ENCODE measurements around the gene NEU1. TPM values are rescaled to one million over a fixed set of nuclear protein-coding genes. Genes with fewer than 3 reads are reported as not detected.
"Not testable (repeated sequence)": the region's sequence is repeated elsewhere in the genome, so short reads cannot be mapped to it uniquely, and the experiment has no call there.

The NEU1 gene
- 10 to 100 TPM; 16.5 to 17.8 TPM for total RNA-seq

DNA sequence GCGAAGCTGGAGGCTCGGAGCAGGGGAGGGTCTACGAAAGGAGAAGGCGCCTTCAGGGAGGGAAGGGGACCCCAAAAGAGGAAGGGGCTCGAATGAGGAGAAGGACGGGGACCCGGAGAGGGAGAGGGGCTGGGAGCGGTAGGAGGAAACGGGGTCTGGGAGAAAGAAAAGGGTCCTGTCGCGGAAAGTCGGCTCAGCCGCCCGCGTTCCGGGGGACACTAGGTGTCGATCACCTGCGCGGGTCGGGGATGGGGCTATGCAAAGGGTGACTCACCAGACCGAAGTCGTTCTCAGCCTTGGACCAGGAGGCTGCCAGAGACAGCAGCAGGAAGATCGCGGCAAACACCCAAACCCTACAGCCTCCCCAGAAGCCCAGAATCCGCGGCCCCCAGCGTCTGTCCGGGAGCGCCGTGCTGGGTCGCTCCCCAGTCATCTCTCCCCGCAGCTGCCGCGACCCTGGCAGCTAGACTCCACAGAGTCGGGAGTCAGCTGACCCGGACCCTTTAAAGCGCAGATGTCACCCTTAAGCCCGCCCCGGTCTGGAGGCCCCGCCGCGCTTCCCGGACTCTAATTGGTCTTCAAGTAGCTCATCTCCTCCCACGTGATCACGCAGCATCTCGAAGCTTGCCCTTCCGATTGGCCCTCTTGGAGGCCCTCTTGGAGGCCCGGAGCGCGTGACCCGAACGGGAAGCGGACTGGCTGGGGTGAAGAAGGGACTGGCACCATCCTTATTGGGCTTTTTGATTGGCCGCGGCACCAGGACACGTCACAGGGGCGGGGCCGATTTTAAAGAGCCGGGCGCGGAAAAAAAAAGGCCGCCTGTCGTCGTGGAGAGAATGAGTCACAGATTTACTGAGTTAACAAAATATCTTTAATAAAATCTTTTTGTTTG lies at the start of gene NEU1:
NEU1 (minus strand) TSS at position 478 of the 892 bp plus-strand sequence; CDS start at position 433, 45 bp downstream.
- DNase-seq (peak; percentile 100), ATAC-seq (peak; percentile 92)
- Mint-ChIP-seq H3K9me3 (ENCODE audit: insufficient read depth) (no peaks in the 10 kb centered on the region), H3K36me3 (ENCODE audit: low read depth) (peaks cover 11% of the 10 kb centered on the region), H3K4me3 (peak within 1 kb of the TSS; percentile 89), H3K27ac (peak within 1 kb of the TSS; percentile 84), H3K27me3 (ENCODE audit: low read depth) (no peaks in the 10 kb centered on the region), H3K4me1 (ENCODE audit: low read depth) (peaks cover 26% of the 10 kb centered on the region)
- CTCF ChIA-PET = interaction anchor here (0.6 to 2.7 kb wide), 18 partner anchors 12 to 183 kb away, joined by 3 to 7 read pairs (median 4); partner anchors contain the start of genes CFB, DXO, EHMT2 and LSM2
- POLR2A ChIA-PET = interaction anchor here (0.6 to 2.2 kb wide), 12 partner anchors 10 to 922 kb away, joined by 3 to 9 read pairs (median 3); partner anchors contain the start of genes DDAH2, DXO, EHMT2 and MSH5

- Mint-ChIP-seq H3K9me3 (ENCODE audit: insufficient read depth) (no peaks in the 10 kb centered on the region), H3K27me3 (ENCODE audit: low read depth) (peaks cover 16% of the 10 kb centered on the region), H3K4me3 (no peak overlapping the region), H3K27ac (no peak overlapping the region), H3K36me3 (ENCODE audit: low read depth) (no peaks in the 10 kb centered on the region), H3K4me1 (ENCODE audit: low read depth) (peaks cover 2% of the 10 kb centered on the region)
- ChIA-PET POLR2A (no interaction called here), CTCF (no interaction called here)
- no peak for ATAC-seq
- no peak for DNase-seq
These were observed 49.4 kb upstream of the NEU1 start for GRCh38 chr6:31911826-31912585.

DNA sequence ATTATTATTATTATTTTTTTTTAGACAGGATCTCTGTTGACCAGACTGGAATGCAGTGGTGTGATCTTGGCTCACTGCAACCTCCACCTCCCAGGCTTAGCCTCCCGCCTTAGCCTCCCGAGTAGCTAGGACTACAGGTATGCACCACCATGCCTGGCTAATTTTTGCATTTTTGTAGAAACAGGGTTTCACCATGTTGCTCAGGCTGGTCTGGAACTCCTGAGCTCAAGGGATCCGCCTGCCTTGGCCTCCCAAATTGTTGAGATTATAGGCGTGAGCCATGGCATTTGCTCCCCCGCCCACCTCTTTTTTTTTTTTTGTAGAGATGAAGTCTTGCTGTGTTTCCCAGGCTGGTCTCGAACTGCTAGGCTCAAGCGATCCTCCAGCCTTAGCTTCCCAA lies 46.7 kb upstream of the NEU1 start:
- H3K36me3 Mint-ChIP-seq (ENCODE audit: low read depth); H3K27ac Mint-ChIP-seq; H3K9me3 Mint-ChIP-seq (ENCODE audit: insufficient read depth); H3K4me1 Mint-ChIP-seq (ENCODE audit: low read depth); ATAC-seq; POLR2A ChIA-PET; H3K4me3 Mint-ChIP-seq; DNase-seq: not testable (repeated sequence)
- peaks cover 14% of the 10 kb centered on the region for H3K27me3 Mint-ChIP-seq (ENCODE audit: low read depth)
- CTCF ChIA-PET = interaction anchor here (0.6 kb wide), 1 partner anchor 17 kb away, joined by 3 read pairs; no protein-coding TSS in a partner anchor

GRCh38 chr6:31908791-31909190 lies 46.2 kb upstream of the NEU1 start:
- Mint-ChIP-seq H3K4me1 (ENCODE audit: low read depth) (peaks cover 2% of the 10 kb centered on the region), H3K9me3 (ENCODE audit: insufficient read depth) (no peaks in the 10 kb centered on the region), H3K36me3 (ENCODE audit: low read depth) (no peaks in the 10 kb centered on the region), H3K4me3 (no peak overlapping the region), H3K27ac (no peak overlapping the region), H3K27me3 (ENCODE audit: low read depth) (peaks cover 14% of the 10 kb centered on the region)
- ChIA-PET POLR2A (no interaction called here), CTCF (interaction anchor here (0.6 kb wide), 1 partner anchor 17 kb away, joined by 3 read pairs; no protein-coding TSS in a partner anchor)
- DNase-seq (no peak), ATAC-seq (peak; percentile 27)

DNA sequence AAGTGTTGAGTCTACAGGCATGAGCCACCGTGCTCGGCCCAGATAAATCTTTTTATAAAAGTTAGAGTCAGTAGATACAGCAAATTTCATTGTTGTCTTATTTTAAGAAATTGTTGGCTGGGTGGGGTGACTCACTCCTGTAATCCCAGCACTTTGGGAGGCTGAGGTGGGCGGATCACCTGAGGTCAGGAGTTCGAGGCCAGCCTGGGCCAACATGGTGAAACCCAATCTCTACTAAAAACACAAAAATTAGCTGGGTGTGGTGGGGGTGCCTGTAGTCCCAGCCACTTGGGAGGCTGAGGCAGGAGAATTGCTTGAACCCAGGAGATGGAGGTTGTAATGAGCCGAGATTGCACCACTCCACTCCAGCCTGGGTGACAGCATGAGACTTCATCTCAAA lies 45.6 kb upstream of the NEU1 start:
- H3K36me3 Mint-ChIP-seq (ENCODE audit: low read depth); CTCF ChIA-PET; H3K4me3 Mint-ChIP-seq; POLR2A ChIA-PET; ATAC-seq; H3K4me1 Mint-ChIP-seq (ENCODE audit: low read depth); DNase-seq; H3K9me3 Mint-ChIP-seq (ENCODE audit: insufficient read depth); H3K27ac Mint-ChIP-seq: not testable (repeated sequence)
- peaks cover 14% of the 10 kb centered on the region for H3K27me3 Mint-ChIP-seq (ENCODE audit: low read depth)

DNA sequence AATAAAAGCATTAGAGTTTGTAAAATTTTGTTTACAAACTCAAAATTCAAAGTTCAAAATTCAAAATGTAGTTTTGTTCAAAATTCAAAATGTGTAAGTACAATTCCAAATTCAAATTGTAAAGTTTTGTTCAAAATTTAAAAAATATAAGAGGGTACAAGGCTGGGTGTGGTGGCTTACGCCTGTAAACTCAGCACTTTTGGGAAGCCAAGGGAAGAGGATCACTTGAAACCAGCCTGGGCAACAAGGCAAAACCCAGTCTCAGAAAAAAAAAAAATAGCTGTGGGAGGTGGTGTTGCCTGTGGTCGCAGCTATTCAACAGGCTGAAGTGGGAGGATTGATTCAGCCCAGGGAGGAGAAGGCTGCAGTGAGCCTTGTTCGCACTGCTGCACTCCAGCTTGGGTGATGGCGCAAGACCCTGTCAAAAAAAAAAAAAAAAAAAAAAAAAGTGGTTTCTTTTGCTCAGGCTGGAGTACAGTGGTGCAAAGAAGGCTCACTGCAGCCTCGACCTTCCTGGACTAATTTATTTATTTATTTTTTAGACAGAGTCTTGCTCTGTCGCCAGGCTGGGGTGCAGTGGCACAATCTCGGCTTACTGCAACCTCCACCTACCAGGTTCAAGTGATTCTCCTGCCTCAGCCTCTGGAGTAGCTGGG lies 44.7 kb upstream of the NEU1 start:
- Mint-ChIP-seq H3K36me3 (ENCODE audit: low read depth) (no peaks in the 10 kb centered on the region), H3K4me3 (no peak overlapping the region), H3K9me3 (ENCODE audit: insufficient read depth) (no peaks in the 10 kb centered on the region), H3K27me3 (ENCODE audit: low read depth) (peaks cover 21% of the 10 kb centered on the region), H3K4me1 (ENCODE audit: low read depth) (peaks cover 10% of the 10 kb centered on the region), H3K27ac (no peak overlapping the region)
- DNase-seq (no peak), ATAC-seq (no peak)
- ChIA-PET CTCF (interaction anchor here (1.0 kb wide), 1 partner anchor 10 kb away, joined by 3 read pairs; no protein-coding TSS in a partner anchor), POLR2A (interaction anchor here (0.6 kb wide), 2 partner anchors 12 to 43 kb away, joined by 3 to 4 read pairs; no protein-coding TSS in a partner anchor)

GRCh38 chr6:31906727-31907126 lies 44.1 kb upstream of the NEU1 start:
- POLR2A ChIA-PET; H3K27ac Mint-ChIP-seq; DNase-seq; H3K36me3 Mint-ChIP-seq (ENCODE audit: low read depth); ATAC-seq; H3K9me3 Mint-ChIP-seq (ENCODE audit: insufficient read depth); H3K4me3 Mint-ChIP-seq: not testable (repeated sequence)
- CTCF ChIA-PET = interaction anchor here (1.0 kb wide), 1 partner anchor 10 kb away, joined by 3 read pairs; no protein-coding TSS in a partner anchor
- Mint-ChIP-seq H3K27me3 (ENCODE audit: low read depth) (peaks cover 21% of the 10 kb centered on the region), H3K4me1 (ENCODE audit: low read depth) (peaks cover 11% of the 10 kb centered on the region)

GRCh38 chr6:31906122-31906521 lies 43.5 kb upstream of the NEU1 start:
- ChIA-PET CTCF (no interaction called here), POLR2A (no interaction called here)
- Mint-ChIP-seq H3K36me3 (ENCODE audit: low read depth) (no peaks in the 10 kb centered on the region), H3K27ac (no peak overlapping the region), H3K9me3 (ENCODE audit: insufficient read depth) (no peaks in the 10 kb centered on the region), H3K4me3 (no peak overlapping the region), H3K4me1 (ENCODE audit: low read depth) (peaks cover 13% of the 10 kb centered on the region), H3K27me3 (ENCODE audit: low read depth) (peaks cover 21% of the 10 kb centered on the region)
- ATAC-seq = no peak
- DNase-seq = no peak

DNA sequence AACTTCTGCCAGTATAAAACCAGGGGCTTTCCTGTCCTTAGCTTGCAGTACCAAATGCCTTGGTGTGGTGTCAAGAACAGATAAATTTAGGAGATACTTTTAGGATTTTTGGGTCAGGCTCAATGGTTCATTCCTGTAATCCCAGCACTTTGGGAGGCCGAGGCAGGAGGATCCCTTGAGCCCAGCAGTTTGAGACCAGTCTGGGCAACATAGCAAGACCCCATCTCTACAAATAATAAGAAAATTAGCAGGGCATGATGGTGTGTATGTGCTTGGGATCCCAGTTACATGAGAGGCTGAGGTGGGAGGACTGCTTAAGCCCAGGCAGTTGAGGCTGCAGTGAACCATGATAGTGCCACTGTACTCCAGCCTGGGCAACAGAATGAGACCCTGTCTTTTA lies 42.4 kb upstream of the NEU1 start:
- H3K4me1 Mint-ChIP-seq (ENCODE audit: low read depth) = peaks cover 17% of the 10 kb centered on the region
- DNase-seq (no peak), ATAC-seq (no peak)
- H3K36me3 Mint-ChIP-seq (ENCODE audit: low read depth) = no peaks in the 10 kb centered on the region
- POLR2A ChIA-PET = no interaction called here
- CTCF ChIA-PET = no interaction called here
- H3K27me3 Mint-ChIP-seq (ENCODE audit: low read depth) = peaks cover 21% of the 10 kb centered on the region
- H3K4me3 Mint-ChIP-seq = no peak overlapping the region
- H3K9me3 Mint-ChIP-seq (ENCODE audit: insufficient read depth) = no peaks in the 10 kb centered on the region
- no peak overlapping the region for H3K27ac Mint-ChIP-seq

GRCh38 chr6:31903957-31904356 lies 41.3 kb upstream of the NEU1 start:
- DNase-seq (no peak), ATAC-seq (no peak)
- Mint-ChIP-seq H3K9me3 (ENCODE audit: insufficient read depth) (no peaks in the 10 kb centered on the region), H3K27me3 (ENCODE audit: low read depth) (peaks cover 20% of the 10 kb centered on the region), H3K4me3 (no peak overlapping the region), H3K4me1 (ENCODE audit: low read depth) (peaks cover 28% of the 10 kb centered on the region), H3K27ac (no peak overlapping the region), H3K36me3 (ENCODE audit: low read depth) (peaks cover 4% of the 10 kb centered on the region)
- ChIA-PET CTCF (interaction anchor here (1.1 kb wide), 2 partner anchors 9 to 49 kb away, joined by 3 to 4 read pairs; no protein-coding TSS in a partner anchor), POLR2A (interaction anchor here (0.6 to 0.9 kb wide), 2 partner anchors 48 to 67 kb away, joined by 3 read pairs; no protein-coding TSS in a partner anchor)

DNA sequence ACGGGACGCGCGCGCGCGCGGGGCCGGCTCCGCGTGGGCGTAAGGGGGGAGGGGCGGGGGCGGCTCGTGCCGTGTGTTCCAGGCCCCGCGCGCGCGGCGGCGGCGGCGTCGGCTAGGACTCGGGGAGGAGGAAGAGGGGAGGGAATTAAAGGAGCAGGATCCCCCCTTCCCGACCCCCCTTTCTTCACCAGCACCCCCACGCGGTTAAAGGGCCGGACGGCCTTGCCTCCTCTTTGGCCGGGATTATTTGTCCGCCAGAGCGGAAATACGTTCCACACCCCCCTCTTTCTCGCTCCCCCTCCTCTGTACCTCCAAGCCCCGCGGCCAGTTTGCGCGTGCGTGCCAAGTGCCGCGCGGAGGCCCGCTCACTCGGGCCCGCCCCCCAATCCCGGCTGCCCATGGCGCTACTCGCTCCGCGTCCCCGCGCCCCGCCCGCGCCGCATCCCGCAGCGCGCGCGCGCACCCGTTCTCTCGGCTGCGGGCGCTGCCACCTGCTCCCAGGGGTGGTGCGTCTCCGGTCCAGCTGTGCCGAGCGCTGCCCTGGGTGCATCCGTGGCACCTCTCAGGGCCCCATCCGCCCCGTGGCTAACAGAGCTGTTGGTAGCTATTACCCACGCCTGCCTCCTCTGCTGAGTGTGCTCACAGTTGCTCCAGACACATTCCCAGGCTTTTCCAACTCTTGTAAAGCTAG lies 39.5 kb upstream of the NEU1 start, which contains the start of gene ZBTB12:
ZBTB12 (minus strand) TSS at position 134 of the 691 bp plus-strand sequence. CDS start 781 bp downstream, outside the sequence.
- ChIA-PET POLR2A (interaction anchor here (0.5 to 0.6 kb wide), 2 partner anchors 9 to 56 kb away, joined by 3 read pairs; no protein-coding TSS in a partner anchor), CTCF (interaction anchor here (1.1 kb wide), 1 partner anchor 50 kb away, joined by 5 read pairs; no protein-coding TSS in a partner anchor)
- Mint-ChIP-seq H3K4me1 (ENCODE audit: low read depth) (peaks cover 31% of the 10 kb centered on the region), H3K36me3 (ENCODE audit: low read depth) (peaks cover 10% of the 10 kb centered on the region), H3K27ac (peak within 1 kb of the TSS; percentile 77), H3K4me3 (peak within 1 kb of the TSS; percentile 80), H3K9me3 (ENCODE audit: insufficient read depth) (no peaks in the 10 kb centered on the region), H3K27me3 (ENCODE audit: low read depth) (peaks cover 15% of the 10 kb centered on the region)
- ATAC-seq (peak; percentile 59), DNase-seq (peak; percentile 86)

Measured in activated CD8-positive, alpha-beta T cell treated with anti-CD3 and anti-CD28 coated beads, Interleukin-2, amount 10 ng/mL, durations not matched to agents 7 days and 5 days (primary cell).